Activated naive CD8-positive, alpha-beta T cell treated with anti-CD3 and anti-CD28 coated beads, Interleukin-2, amount 10 ng/mL, durations not matched to agents 7 days and 5 days (primary cell): Measurements from ENCODE around the gene ZSCAN18. TPM values are rescaled to one million over a fixed set of nuclear protein-coding genes. Genes with fewer than 3 reads are reported as not detected.

ENCODE experiments used
- ATAC-seq: fragments of 150-1000 bp; cut with Tn5 transposase; one replicate; pipeline ENCODE4 v1.10.0; 2021; ENCODE audit warnings: low read depth, moderate library complexity
- POLR2A ChIA-PET: fragments of 350-600 bp; sonication (Branson Sonifier 250); formaldehyde crosslinking; loops from one replicate; lab custom pipeline; 2021; ENCODE audit warnings: antibody characterized with exemption; lab: Charles Lee
- DNase-seq: peaks from one replicate; pipeline ENCODE4 v3.0.0; 2021
- H3K27ac Mint-ChIP-seq: one replicate; pipeline ENCODE4 v1.8.0; 2022; ENCODE audit warnings: mild to moderate bottlenecking, mixed read lengths
- H3K27me3 Mint-ChIP-seq: one replicate; pipeline ENCODE4 v1.8.0; 2022; ENCODE audit warnings: mild to moderate bottlenecking, moderate library complexity, mixed read lengths
- H3K36me3 Mint-ChIP-seq: one replicate; pipeline ENCODE4 v1.8.0; 2021; ENCODE audit warnings: mild to moderate bottlenecking, mixed read lengths
- H3K4me1 Mint-ChIP-seq: one replicate; pipeline ENCODE4 v1.8.0; 2021; ENCODE audit warnings: mixed read lengths
- H3K4me3 Mint-ChIP-seq: one replicate; pipeline ENCODE4 v1.8.0; 2022; ENCODE audit warnings: mild to moderate bottlenecking, moderate library complexity, mixed read lengths
- H3K9me3 Mint-ChIP-seq: one replicate; pipeline ENCODE4 v1.8.0; 2021; ENCODE audit warnings: mixed read lengths
- total RNA-seq, 2 experiments: library from RNA; stranded (reverse); gene quantifications; one replicate each; pipeline ENCODE4 v1.2.3, GENCODE V29; 2021

Gene ZSCAN18
- total RNA-seq, 2 experiments from 2014 or later, result 56.6 to 58.1 TPM

DNA sequence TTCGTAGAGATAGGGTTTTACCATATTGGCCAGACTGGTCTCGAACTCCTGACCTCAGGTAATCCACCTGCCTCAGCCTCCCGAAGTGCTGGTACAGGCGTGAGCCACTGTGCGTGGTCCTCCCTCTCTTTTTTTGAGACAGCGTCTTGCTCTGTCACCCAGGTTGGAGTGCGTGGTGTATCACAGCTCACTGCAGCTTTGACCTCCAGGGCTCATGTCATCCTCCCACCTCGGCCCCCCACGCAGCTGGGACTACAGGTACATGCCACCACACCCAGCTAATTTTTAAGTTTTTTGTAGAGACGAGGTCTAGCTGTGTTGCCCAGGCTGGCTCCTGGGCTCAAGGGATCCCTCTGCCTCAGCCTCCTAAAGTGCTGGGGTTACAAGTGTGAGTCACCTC, 18.2 kb downstream of the ZSCAN18 start:
- Mint-ChIP-seq H3K9me3 (peaks cover 32% of the 10 kb centered on the region), H3K4me1 (no peaks in the 10 kb centered on the region), H3K4me3 (no peak overlapping the region), H3K27ac (no peak overlapping the region), H3K36me3 (peaks cover 11% of the 10 kb centered on the region), H3K27me3 (no peaks in the 10 kb centered on the region)
- POLR2A ChIA-PET, result no interaction called here
- DNase-seq, result no peak
- ATAC-seq, result no peak

DNA sequence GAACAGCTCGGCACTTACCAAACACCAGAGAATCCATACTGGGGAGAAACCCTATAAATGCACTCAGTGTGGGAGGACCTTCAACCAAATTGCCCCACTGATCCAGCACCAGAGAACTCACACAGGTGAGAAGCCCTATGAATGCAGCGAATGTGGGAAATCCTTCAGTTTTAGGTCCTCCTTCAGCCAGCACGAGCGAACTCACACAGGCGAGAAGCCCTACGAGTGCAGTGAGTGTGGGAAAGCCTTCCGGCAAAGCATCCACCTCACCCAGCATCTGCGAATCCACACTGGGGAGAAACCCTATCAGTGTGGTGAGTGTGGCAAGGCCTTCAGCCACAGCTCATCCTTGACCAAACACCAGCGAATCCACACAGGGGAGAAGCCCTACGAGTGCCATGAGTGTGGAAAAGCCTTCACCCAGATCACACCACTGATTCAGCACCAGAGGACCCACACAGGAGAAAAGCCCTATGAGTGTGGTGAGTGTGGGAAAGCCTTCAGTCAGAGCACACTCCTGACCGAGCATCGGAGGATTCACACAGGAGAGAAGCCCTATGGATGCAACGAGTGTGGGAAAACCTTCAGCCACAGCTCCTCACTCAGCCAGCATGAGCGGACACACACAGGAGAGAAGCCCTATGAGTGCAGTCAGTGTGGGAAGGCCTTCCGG, 30.7 kb downstream of the ZSCAN18 start:
- DNase-seq (no peak), ATAC-seq (no peak)
- Mint-ChIP-seq H3K4me1 (no peaks in the 10 kb centered on the region), H3K27ac (no peak overlapping the region), H3K4me3 (no peak overlapping the region), H3K36me3 (peaks cover 36% of the 10 kb centered on the region), H3K9me3 (peaks cover 46% of the 10 kb centered on the region), H3K27me3 (no peaks in the 10 kb centered on the region)
- POLR2A ChIA-PET, result no interaction called here

DNA sequence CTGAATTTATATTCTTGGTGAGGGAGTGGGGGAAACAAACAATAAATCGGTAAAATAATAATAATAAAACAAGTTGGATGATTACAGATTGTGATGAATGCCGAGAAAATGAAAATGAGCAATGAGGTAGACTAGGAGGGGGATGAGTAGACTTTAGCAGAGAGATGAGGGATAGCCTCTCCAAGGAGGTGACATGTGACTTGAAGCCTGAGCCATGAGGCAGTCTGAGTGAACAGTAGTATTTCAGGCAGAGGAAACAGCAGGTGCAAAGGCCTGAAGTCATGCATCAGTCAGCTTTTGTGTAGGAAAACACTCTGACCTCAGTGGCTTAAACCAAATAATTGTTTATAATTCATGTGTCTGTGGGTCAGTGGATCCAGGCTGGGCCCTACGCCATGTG, 34.3 kb downstream of the ZSCAN18 start:
- H3K36me3 Mint-ChIP-seq, result peaks cover 45% of the 10 kb centered on the region
- POLR2A ChIA-PET, result no interaction called here

DNA sequence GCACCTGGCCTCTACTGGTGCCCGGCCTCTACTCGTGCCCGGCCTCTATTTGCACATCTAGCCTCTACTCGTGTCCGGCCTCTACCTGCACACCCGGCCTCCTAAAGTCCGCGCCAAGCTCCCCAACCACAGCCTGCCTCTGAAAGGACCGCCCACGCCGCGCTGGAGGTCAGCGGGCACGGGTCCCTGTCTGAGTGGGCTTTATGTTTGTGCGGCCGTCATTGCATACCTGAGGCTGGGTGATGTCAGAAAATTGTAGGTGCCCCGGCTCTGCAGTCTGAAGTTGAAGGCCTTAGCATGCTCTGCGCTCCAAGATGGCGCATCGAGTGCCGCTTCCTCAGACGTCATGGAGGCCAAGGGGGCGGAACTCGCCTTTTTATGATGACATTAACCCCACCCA, 37.8 kb downstream of the ZSCAN18 start:
- Mint-ChIP-seq H3K27me3 (peaks cover 1% of the 10 kb centered on the region), H3K9me3 (peaks cover 22% of the 10 kb centered on the region), H3K4me3 (peak overlapping the region; percentile 82), H3K36me3 (peaks cover 17% of the 10 kb centered on the region), H3K27ac (peak overlapping the region; percentile 60), H3K4me1 (peaks cover 3% of the 10 kb centered on the region)
- DNase-seq (no peak), ATAC-seq (no peak)
- POLR2A ChIA-PET, result interaction anchor here (1.0 to 3.3 kb wide), 7 partner anchors 38 to 428 kb away, joined by 3 to 31 read pairs (median 5); partner anchors contain the start of genes ZNF211, ZNF329, ZNF551 and ZNF606

More for the DNA sequence above, 34.3 kb downstream of the ZSCAN18 start:
- H3K4me3 Mint-ChIP-seq, result no peak overlapping the region
- peaks cover 3% of the 10 kb centered on the region for H3K4me1 Mint-ChIP-seq
- ATAC-seq, result no peak
- H3K27me3 Mint-ChIP-seq, result no peaks in the 10 kb centered on the region
- peaks cover 41% of the 10 kb centered on the region for H3K9me3 Mint-ChIP-seq
- no peak overlapping the region for H3K27ac Mint-ChIP-seq
- no peak for DNase-seq

DNA sequence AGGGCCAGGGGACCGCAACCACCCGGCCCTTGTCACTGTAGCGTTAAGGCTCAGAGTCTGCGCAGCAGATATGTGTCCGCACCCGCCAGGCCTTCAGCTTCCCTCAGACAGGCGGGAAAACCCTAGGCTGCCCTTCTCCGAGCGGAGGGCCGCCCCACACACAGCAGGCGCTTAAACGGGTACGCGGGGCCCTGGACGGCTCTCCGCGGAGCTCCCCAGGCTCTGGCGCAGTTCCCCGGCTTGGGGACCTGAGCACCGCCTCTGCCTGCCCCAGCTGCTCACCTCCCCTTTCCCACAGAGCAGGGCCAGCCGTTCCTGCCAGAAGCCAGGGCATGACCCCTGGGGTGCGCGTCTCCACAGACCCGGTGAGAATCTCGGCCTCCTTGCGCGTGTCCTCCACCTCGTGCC, 38.4 kb downstream of the ZSCAN18 start:
- ATAC-seq, result no peak
- Mint-ChIP-seq H3K36me3 (peaks cover 14% of the 10 kb centered on the region), H3K27me3 (peaks cover 2% of the 10 kb centered on the region), H3K27ac (peak overlapping the region; percentile 89), H3K4me3 (peak overlapping the region; percentile 82), H3K4me1 (peaks cover 3% of the 10 kb centered on the region), H3K9me3 (peaks cover 24% of the 10 kb centered on the region)
- DNase-seq, result no peak
- POLR2A ChIA-PET, result interaction anchor here (0.9 to 3.3 kb wide), 12 partner anchors 10 to 427 kb away, joined by 3 to 31 read pairs (median 4); partner anchors contain the start of genes ZNF211, ZNF329, ZNF417 and ZNF551

DNA sequence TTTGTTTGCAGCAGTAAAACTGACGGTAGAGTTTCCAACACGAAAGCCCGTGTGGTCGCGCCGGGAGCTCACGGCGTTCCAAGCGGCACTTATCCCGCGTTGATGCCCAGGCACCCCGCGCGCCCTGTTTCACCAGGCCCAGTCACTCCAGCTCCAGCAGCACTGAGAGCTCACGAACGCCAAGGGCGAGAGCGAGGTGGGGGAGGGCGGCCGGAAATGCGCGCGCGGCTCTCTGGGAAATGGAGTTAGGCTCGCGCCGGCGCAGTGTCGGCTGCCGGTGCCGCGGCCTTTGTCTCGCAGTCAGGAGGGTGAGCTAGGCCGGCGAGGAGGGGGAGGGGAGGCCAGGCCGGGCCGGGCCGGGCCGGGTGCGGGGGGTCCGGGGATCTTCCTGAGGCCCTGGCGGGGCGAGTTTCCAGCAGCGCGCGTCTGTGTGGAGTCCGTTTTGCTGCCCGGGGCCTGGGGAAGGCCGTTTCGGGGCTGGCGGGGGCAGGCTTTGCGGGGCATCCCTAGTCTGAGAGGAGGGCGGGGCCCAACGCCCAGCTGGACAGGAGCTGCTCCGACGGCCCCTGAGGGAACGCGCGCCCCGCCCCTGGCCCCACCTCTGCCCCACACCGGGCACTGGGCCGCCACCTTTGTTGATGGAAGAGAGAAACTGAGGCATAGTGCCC, 38.9 kb downstream of the ZSCAN18 start, which contains the start of gene ZNF135:
Gene ZNF135 (plus strand): TSS at position 280 of the 668 bp plus-strand sequence. CDS start 721 bp downstream, outside the sequence.
- peak; percentile 92 for ATAC-seq
- peaks cover 14% of the 10 kb centered on the region for H3K36me3 Mint-ChIP-seq
- H3K4me3 Mint-ChIP-seq, result peak within 1 kb of the TSS; percentile 82
- peaks cover 25% of the 10 kb centered on the region for H3K9me3 Mint-ChIP-seq
- H3K27me3 Mint-ChIP-seq, result peaks cover 2% of the 10 kb centered on the region
- peak within 1 kb of the TSS; percentile 89 for H3K27ac Mint-ChIP-seq
- POLR2A ChIA-PET, result interaction anchor here (0.6 to 3.3 kb wide), 17 partner anchors 9 to 551 kb away, joined by 3 to 31 read pairs (median 3); partner anchors contain the start of genes ZNF211, ZNF329, ZNF417 and ZNF551
- H3K4me1 Mint-ChIP-seq, result peaks cover 3% of the 10 kb centered on the region
- DNase-seq, result peak; percentile 86

DNA sequence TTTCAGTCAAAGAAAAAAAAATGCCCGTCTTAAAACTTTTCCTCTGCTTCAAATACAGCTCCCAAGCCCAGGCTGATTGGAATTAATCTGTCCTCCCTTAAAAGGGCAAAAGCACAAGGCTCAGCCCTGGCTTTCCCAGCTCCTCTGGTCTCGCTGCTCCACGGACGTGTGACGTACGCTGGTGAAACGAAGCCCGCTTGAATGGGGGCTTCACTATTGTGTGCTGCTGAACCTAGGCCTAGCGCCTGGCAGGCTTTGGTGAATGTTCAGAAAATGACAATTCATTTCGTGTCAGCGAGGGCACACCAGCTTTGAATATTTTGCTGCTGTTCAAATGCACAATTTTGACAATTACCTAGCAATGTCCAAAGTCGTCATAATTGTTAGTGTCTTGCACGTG, 39.6 kb downstream of the ZSCAN18 start:
- peak overlapping the region; percentile 89 for H3K27ac Mint-ChIP-seq
- POLR2A ChIA-PET, result interaction anchor here (0.6 to 3.3 kb wide), 12 partner anchors 8 to 550 kb away, joined by 3 to 31 read pairs (median 4); partner anchors contain the start of genes ZNF211, ZNF329, ZNF417 and ZNF551
- peaks cover 20% of the 10 kb centered on the region for H3K9me3 Mint-ChIP-seq
- peaks cover 12% of the 10 kb centered on the region for H3K36me3 Mint-ChIP-seq
- peak overlapping the region; percentile 82 for H3K4me3 Mint-ChIP-seq
- peaks cover 3% of the 10 kb centered on the region for H3K4me1 Mint-ChIP-seq
- H3K27me3 Mint-ChIP-seq, result peaks cover 2% of the 10 kb centered on the region
- ATAC-seq (no peak), DNase-seq (no peak)

DNA sequence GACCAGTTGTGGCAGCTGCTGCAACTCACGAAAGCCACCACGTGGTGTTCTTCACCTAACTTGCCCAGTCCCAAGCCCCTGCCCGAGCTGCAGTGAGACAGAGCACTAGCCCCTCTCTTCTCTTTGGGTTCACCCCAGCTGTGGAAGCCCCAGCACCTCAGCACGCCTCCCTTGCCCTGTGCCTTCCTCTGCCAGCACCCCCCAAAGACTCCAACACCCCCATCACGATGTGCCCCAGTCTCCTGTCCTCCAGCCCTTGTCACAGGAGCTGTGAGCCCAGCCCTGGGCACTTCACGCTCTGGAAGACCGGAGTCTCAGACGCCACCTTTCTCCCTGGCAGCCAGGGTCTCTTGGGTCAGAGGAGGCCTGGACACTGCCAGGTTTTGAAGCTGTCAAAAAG, 41.2 kb downstream of the ZSCAN18 start:
- DNase-seq (no peak), ATAC-seq (no peak)
- Mint-ChIP-seq H3K36me3 (peaks cover 12% of the 10 kb centered on the region), H3K27ac (no peak overlapping the region), H3K27me3 (peaks cover 2% of the 10 kb centered on the region), H3K9me3 (peaks cover 17% of the 10 kb centered on the region), H3K4me3 (no peak overlapping the region), H3K4me1 (peaks cover 3% of the 10 kb centered on the region)
- POLR2A ChIA-PET, result interaction anchor here (3.3 kb wide), 1 partner anchor 54 kb away, joined by 31 read pairs; the partner anchor contains the start of gene ZNF606

DNA sequence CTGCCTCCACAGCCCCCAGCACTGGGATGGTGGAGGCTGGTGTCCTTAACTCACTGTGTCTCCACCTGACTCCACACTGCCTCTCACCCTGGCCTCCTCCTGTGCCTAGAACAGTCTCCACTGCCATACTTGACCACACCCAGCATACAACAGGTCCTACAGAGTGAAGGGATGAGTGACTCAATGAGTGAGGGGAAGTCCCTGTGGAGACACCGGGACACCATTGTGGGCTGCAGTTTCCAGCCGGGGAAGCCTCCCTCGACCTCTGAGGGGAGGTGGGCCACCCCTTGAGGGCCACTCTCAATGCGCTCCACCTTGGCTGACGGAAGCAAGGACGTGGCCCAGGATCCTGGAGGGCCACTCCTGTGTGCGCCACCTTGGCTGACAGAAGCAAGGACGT, 41.8 kb downstream of the ZSCAN18 start:
- no peak overlapping the region for H3K27ac Mint-ChIP-seq
- no peak overlapping the region for H3K4me3 Mint-ChIP-seq
- H3K36me3 Mint-ChIP-seq, result peaks cover 11% of the 10 kb centered on the region
- no peak for ATAC-seq
- H3K4me1 Mint-ChIP-seq, result peaks cover 3% of the 10 kb centered on the region
- POLR2A ChIA-PET, result no interaction called here
- peaks cover 2% of the 10 kb centered on the region for H3K27me3 Mint-ChIP-seq
- peaks cover 19% of the 10 kb centered on the region for H3K9me3 Mint-ChIP-seq
- DNase-seq, result no peak

DNA sequence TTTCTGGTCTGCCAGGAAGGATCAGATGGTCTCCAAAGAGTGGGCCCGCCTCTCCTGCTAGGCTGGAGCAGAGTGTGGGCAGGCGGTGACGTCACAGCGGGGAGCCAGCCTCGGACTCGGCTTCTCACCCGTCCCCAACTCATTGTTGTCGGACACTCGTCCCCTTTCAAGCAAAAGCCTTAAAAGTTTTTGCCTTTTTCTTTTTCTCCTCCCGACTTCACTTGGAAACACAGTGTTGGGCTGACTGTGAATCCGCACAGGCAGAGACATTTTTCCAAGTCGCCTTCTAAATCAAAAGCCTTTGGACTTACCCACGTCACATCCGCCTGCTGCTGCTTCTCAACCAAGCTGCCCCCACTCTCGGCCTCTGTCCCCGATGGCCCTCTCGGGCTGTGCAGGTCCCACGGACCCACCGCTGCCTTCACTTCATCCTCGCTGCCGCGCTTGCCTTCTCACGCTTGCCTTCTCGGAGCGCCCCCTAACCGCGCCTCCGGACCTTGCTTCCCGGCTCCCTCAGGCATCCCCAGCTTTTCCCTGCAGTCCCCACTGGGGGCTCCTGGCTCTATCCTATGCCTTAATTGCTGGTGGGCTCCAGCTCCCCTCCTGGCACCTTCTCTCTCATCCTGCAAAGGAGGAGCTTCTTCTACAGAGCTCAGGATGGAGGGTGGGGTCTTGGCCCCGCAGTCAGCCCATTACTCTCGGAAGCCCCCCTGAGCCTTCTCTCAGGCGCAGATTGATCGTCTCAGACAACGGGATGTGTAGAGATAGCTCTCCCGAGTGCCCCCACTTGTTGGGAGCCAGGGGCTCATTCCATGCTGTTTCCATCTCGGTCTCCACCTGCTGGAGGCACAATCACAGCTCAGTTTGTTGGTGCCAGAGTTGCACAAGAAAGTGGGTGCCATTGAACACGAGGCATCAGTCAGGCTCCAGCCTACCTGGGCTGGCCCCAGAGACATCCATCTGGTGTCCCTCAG, 42.8 kb downstream of the ZSCAN18 start:
- Mint-ChIP-seq H3K4me1 (peaks cover 3% of the 10 kb centered on the region), H3K9me3 (peaks cover 19% of the 10 kb centered on the region), H3K27ac (peak overlapping the region; percentile 16), H3K27me3 (peaks cover 2% of the 10 kb centered on the region), H3K4me3 (peak overlapping the region; percentile 35), H3K36me3 (peaks cover 8% of the 10 kb centered on the region)
- ATAC-seq (no peak), DNase-seq (no peak)
- POLR2A ChIA-PET, result no interaction called here

DNA sequence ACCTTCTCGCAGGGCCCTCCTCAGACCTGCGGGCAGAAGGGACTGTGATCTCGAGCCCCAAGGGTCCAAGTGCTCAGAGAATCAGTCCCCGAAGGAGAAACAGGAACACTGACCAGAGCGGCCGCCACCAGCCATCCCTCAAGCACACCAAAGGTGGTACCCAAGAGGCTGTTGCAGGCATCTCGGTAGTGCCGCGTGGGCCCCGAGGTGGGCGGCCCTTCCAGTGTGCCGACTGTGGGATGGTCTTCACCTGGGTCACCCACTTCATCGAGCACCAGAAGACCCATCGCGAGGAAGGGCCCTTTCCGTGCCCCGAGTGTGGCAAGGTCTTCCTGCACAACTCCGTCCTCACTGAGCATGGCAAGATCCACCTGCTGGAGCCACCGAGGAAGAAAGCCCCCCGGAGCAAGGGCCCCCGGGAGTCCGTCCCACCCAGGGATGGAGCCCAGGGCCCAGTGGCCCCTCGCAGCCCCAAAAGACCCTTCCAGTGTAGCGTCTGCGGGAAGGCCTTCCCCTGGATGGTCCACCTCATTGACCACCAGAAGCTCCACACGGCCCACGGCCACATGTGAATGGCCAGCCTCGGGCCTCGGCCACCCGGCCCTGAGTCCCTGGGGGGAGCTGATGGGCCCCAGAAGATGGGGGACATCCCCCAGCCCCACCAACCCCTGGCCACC, 44.4 kb downstream of the ZSCAN18 start:
- POLR2A ChIA-PET, result no interaction called here
- Mint-ChIP-seq H3K4me3 (no peak overlapping the region), H3K4me1 (no peaks in the 10 kb centered on the region), H3K9me3 (peaks cover 25% of the 10 kb centered on the region), H3K27me3 (peaks cover 2% of the 10 kb centered on the region), H3K36me3 (peaks cover 3% of the 10 kb centered on the region), H3K27ac (no peak overlapping the region)
- DNase-seq (no peak), ATAC-seq (no peak)

DNA sequence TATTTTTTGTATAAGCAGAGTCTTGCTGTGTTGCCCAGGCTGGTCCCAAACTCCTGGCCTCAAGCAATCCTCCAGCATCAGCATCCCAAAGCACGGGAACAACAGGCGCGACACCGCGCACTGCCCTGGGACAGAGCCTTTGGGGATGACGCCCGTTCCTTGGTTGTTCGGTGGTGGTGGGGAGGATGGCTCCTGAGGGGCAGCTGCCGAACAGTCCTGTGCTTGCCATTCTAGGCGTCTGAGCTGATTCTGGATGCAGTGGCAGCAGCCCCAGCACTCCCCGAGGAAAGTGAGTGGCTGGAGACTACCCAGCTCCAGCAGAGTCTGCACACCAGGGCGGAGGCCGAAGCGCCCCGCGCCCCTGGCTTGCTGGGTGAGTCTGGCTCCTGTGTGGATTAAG, 45.8 kb downstream of the ZSCAN18 start:
- Mint-ChIP-seq H3K27ac (no peak overlapping the region), H3K36me3 (no peaks in the 10 kb centered on the region), H3K27me3 (peaks cover 2% of the 10 kb centered on the region), H3K4me3 (no peak overlapping the region), H3K9me3 (peaks cover 27% of the 10 kb centered on the region), H3K4me1 (no peaks in the 10 kb centered on the region)
- DNase-seq (no peak), ATAC-seq (no peak)
- POLR2A ChIA-PET, result no interaction called here
